Activated T-helper 1 cell treated with anti-CD3 and anti-CD28 coated beads, Interleukin-12 subunit alpha, Interleukin-12 subunit beta, Interleukin-2, Interleukin-4 antibody, amounts not matched to agents 30 ng/mL and 10 ng/mL and 1 ng/mL, durations not matched to agents 14 hours and 24 hours and 36 hours (primary cell): ENCODE measurements around the gene MRNIP. TPM values are rescaled to one million over a fixed set of nuclear protein-coding genes. Genes with fewer than 3 reads are reported as not detected.
A peak's percentile ranks its signal among the peaks of the same experiment; 100 is the strongest.

Experiments used
- DNase-seq: peaks from one replicate; pipeline ENCODE4 v3.0.0; 2021; ENCODE audit warnings: low spot score
- H3K27ac Mint-ChIP-seq: one replicate; pipeline ENCODE4 v1.8.0; 2021; ENCODE audit warnings: mild to moderate bottlenecking, mixed read lengths
- H3K27me3 Mint-ChIP-seq: one replicate; pipeline ENCODE4 v1.8.0; 2022; ENCODE audit warnings: mild to moderate bottlenecking, moderate library complexity, mixed read lengths; ENCODE audit not compliant: insufficient read depth
- H3K36me3 Mint-ChIP-seq: one replicate; pipeline ENCODE4 v1.8.0; 2021; ENCODE audit warnings: low read depth, mixed read lengths
- H3K4me1 Mint-ChIP-seq: one replicate; pipeline ENCODE4 v1.8.0; 2021; ENCODE audit warnings: low read depth, mixed read lengths
- H3K4me3 Mint-ChIP-seq: one replicate; pipeline ENCODE4 v1.8.0; 2021; ENCODE audit warnings: mild to moderate bottlenecking, moderate library complexity, mixed read lengths
- H3K9me3 Mint-ChIP-seq: one replicate; pipeline ENCODE4 v1.8.0; 2021; ENCODE audit warnings: mixed read lengths
- intact Hi-C: fragments of 100-400 bp; cut with micrococcal nuclease; formaldehyde crosslinking; loops from one replicate; pipeline ENCODE4 v1.15.1; 2024
- total RNA-seq: library from RNA; stranded (reverse); gene quantifications from 2 replicates; pipeline ENCODE4 v1.2.3, GENCODE V29; 2022

Gene MRNIP
- total RNA-seq, 1 donor from 2014 or later = 24.6 TPM

DNA sequence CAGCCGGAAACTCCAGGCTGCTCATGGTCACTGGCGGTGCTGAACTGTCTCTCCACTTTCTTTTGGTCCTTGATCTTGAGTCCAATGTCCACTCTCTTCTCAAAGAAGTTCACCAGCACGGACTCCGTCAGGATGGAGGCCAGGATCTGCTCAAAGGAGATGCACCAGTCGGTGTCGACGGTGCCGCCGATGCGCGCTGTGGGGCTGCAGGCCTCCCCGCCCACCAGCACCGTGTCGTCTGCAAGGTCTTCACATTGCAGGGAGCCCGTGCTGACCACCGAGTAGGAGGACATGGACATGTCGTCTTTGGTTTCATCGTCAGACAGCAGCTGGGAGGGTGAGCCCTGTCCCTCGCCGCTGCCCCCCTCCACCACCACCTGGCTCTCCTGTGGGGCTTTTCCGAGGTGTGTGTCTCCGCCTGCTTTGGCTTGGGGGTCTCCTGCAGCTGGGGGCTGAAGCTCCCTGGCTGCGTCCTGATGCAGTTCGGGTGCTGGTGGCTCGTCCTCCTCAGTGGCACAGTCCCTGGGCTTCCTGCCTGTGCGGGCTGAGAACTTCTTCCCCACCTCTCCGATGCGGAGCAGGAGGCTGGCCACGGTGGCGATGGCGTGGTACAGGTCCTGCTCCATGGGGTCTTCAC, 5.0 kb upstream of the MRNIP start:
- no peaks in the 10 kb centered on the region for H3K27me3 Mint-ChIP-seq
- no peak overlapping the region for H3K27ac Mint-ChIP-seq
- intact Hi-C loops = no loop called here
- H3K36me3 Mint-ChIP-seq = peaks cover 18% of the 10 kb centered on the region
- no peaks in the 10 kb centered on the region for H3K4me1 Mint-ChIP-seq
- DNase-seq = no peak
- no peak overlapping the region for H3K4me3 Mint-ChIP-seq
- H3K9me3 Mint-ChIP-seq = no peaks in the 10 kb centered on the region

DNA sequence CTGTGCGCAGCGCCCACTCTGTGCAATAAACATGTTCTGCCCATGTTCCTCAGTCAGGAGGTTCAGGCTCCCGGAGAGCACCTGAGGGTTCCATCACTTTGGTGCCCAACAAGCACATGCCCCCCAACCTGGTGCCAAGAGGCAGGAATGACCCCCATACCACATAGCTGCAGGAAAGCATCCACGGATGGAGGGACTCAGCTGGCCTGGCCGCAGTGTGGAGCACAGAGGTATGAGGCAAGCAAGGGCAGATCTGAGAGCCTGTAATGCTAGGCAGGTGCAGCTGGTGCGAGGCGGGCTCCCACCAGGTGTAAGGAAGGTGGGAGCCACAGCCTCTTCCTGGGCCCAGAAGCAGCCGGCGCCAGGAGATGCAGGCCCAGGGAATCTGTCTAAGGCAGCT, 4.3 kb upstream of the MRNIP start:
- peaks cover 4% of the 10 kb centered on the region for H3K4me1 Mint-ChIP-seq
- H3K27ac Mint-ChIP-seq = no peak overlapping the region
- intact Hi-C loops = no loop called here
- no peaks in the 10 kb centered on the region for H3K9me3 Mint-ChIP-seq
- no peak for DNase-seq
- H3K4me3 Mint-ChIP-seq = no peak overlapping the region
- no peaks in the 10 kb centered on the region for H3K27me3 Mint-ChIP-seq
- H3K36me3 Mint-ChIP-seq = peaks cover 18% of the 10 kb centered on the region

DNA sequence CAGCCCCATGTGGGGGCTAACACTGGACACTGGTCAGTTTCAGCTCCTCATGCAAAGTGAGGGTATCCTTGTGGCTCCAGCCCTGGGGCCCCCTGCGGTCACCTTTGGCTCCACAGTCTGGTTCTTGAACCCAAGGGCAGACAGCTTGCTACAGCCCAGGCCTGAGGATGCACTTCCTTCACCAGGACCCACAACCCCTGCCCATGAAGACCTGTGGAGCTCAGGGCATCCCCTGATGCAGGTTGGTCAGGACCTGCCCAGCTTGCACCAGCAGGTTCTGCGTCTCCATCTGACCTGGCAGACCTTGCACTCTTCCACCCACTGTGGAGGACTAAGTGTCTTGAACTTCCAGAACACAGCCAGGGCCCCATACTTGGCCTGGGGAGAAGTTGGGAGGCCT, 3.7 kb upstream of the MRNIP start:
- Mint-ChIP-seq H3K4me1 (peaks cover 9% of the 10 kb centered on the region), H3K27me3 (no peaks in the 10 kb centered on the region)
- intact Hi-C loops = no loop called here

DNA sequence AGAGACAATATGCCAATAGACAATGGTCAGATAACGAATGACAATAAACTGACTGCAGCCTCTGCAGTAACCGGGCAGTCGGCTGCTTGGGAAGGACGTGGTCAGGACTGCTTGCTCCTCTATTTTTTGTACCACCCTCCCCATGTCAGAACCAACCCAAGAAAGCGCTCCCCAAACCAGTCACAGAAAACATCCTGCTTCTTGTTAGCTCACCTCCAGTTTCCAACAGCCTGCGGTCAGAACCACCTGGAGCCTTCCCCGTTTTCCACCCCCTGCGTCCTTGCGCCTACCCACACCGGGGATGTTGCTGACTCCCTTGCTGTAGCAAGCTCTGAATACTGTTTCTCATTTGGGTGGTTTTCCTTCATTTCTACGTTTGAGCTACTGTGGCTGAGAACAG, 1.7 kb upstream of the MRNIP start:
- Mint-ChIP-seq H3K27ac (no peak overlapping the region), H3K27me3 (no peaks in the 10 kb centered on the region), H3K4me1 (peaks cover 9% of the 10 kb centered on the region), H3K36me3 (peaks cover 16% of the 10 kb centered on the region), H3K9me3 (no peaks in the 10 kb centered on the region), H3K4me3 (peak overlapping the region; percentile 74)
- intact Hi-C loops = no loop called here
- no peak for DNase-seq

More for the DNA sequence above, 3.7 kb upstream of the MRNIP start:
- H3K9me3 Mint-ChIP-seq = no peaks in the 10 kb centered on the region
- H3K36me3 Mint-ChIP-seq = peaks cover 18% of the 10 kb centered on the region
- no peak overlapping the region for H3K27ac Mint-ChIP-seq
- H3K4me3 Mint-ChIP-seq = no peak overlapping the region
- no peak for DNase-seq

DNA sequence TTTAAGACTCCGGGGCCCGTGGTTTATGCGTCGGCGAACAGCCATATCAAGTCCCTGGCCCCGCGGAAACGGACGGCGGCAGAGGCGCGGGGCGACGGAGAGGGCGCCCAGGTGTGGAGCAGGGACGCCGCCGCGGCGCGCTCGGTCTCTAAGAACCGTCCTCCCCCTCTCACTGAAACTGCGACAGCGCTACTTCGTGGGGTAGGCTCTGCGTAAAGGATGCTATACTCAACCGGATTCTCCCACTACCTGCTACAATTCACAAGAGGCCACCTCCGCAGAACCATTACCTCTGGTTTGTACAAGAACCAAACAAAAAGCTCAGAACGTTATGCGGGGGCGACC, 404 bp downstream of the MRNIP start:
- peak overlapping the region; percentile 92 for H3K27ac Mint-ChIP-seq
- peaks cover 8% of the 10 kb centered on the region for H3K36me3 Mint-ChIP-seq
- no peaks in the 10 kb centered on the region for H3K27me3 Mint-ChIP-seq
- peak overlapping the region; percentile 96 for H3K4me3 Mint-ChIP-seq
- intact Hi-C loops = loop anchor here (1.0 to 2.0 kb wide), 14 partner anchors 22 to 1231 kb away; partner anchors contain the start of genes CANX, CLK4, CNOT6 and HNRNPH1
- H3K4me1 Mint-ChIP-seq = peaks cover 9% of the 10 kb centered on the region
- H3K9me3 Mint-ChIP-seq = no peaks in the 10 kb centered on the region
- DNase-seq = peak; percentile 39

DNA sequence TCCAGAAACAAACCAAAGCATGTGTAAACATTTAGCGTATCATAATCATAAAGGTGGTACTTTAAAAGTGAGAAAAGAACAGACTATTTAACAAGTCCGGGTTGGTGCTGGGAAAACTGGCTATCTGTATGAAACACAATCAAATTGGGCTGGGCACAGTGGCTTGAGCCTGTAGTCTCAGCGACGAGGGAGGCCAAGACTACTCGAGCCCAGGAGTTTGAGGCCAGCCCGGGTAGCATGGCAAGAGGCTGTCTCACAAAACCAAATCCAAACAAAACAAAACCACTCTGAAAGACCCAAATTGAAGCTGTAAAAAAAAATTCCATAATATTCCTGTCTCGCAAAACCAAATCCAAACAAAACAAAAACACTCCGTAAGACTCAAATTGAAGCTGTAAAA, 4.3 kb downstream of the MRNIP start:
- Mint-ChIP-seq H3K27me3 (no peaks in the 10 kb centered on the region), H3K9me3 (no peaks in the 10 kb centered on the region), H3K4me3 (no peak overlapping the region), H3K4me1 (peaks cover 9% of the 10 kb centered on the region), H3K36me3 (peaks cover 10% of the 10 kb centered on the region), H3K27ac (no peak overlapping the region)
- intact Hi-C loops = no loop called here
- no peak for DNase-seq

DNA sequence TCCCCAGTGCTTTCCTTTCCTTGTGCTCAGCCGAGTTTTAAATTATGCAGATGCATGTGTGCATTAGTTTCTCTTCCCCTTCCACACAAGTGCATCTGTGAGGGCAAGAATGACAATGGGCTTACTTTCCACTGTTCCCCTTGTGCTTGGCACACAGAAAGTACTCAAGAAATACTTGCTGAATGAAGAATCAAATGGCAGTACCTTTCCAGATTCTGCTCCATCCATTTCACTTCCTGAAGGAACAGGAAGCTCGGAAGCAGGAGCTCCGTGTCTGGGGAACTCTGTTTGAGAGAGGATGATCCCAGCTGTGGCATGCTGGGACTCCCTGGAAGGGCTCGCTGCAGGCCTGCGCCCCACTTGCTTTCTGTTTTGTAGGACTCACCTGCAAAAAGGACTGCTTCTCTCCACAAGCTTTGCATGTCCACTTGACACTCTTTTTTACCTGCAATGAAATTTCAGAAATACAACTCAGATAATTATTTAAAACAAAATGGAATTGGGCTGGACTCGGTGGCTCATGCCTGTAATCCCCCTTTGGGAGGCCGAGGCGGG, 5.5 kb downstream of the MRNIP start:
- Mint-ChIP-seq H3K36me3 (peaks cover 11% of the 10 kb centered on the region), H3K27ac (no peak overlapping the region), H3K27me3 (no peaks in the 10 kb centered on the region), H3K4me3 (no peak overlapping the region), H3K9me3 (no peaks in the 10 kb centered on the region), H3K4me1 (peaks cover 7% of the 10 kb centered on the region)
- DNase-seq = no peak
- intact Hi-C loops = no loop called here

DNA sequence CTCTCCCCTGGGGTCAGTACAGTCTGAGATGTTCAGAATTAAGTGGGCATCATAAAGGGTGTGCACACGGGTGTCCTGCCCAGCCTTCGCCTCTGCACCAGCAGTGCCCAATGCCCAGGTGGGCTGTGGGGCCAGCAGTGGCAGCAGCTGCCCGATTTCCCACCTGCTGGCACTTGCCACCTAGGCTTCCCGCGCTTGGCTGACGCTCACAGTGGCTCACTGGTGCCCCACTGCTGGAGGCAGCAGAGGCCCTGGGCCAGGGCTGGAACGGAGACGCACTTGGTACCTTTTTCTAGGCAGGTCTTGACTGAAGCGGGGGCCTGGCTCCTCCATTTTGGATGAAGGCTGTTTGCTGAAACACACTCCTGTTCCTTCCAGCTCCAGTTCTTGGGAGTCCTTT, 17.0 kb downstream of the MRNIP start:
- no peaks in the 10 kb centered on the region for H3K27me3 Mint-ChIP-seq
- H3K4me1 Mint-ChIP-seq = peaks cover 7% of the 10 kb centered on the region
- H3K4me3 Mint-ChIP-seq = no peak overlapping the region
- no peak for DNase-seq
- intact Hi-C loops = no loop called here
- peaks cover 5% of the 10 kb centered on the region for H3K9me3 Mint-ChIP-seq
- H3K36me3 Mint-ChIP-seq = peaks cover 15% of the 10 kb centered on the region
- H3K27ac Mint-ChIP-seq = no peak overlapping the region

DNA sequence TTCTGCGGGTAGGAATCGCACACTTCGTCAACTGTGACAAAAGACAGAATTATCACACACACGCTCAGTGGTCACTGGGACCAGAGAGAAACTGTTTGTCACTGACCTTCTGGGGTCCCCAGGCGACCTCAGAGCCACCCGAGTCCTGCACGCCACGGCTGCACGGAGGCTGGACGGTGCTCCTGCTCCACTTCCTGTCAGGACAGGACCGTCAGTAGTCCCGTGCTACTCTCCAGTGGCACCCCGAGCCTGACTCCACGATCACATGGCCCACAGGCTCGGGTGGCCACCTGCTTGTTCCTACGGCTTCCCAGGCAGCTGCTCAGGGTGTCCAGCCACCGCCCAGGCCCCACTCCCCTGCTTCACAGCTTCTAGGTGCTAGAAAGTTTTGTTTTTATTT, 17.9 kb downstream of the MRNIP start:
- Mint-ChIP-seq H3K27ac (peak overlapping the region; percentile 63), H3K4me3 (no peak overlapping the region), H3K36me3 (peaks cover 21% of the 10 kb centered on the region), H3K27me3 (no peaks in the 10 kb centered on the region), H3K4me1 (peaks cover 16% of the 10 kb centered on the region), H3K9me3 (peaks cover 5% of the 10 kb centered on the region)
- intact Hi-C loops = no loop called here
- no peak for DNase-seq

DNA sequence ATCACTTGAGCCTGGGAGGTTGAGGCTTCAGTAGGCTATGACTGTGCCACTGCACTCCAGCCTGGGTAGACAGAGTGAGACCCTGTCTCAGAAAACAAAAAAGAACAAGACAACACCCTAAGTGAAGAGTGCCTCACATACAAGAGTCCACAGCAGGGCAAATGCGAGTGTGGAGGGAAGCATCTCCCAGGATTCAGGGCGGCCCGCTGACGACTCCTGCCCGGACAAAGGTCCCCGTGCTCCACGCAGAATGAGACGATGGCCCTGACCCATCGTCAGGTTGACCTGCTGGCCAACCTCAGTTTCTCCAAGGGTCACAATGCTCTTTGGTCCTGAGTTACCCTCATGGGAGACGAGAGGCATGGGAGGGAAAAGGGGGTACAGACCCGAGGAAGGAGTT, 18.3 kb downstream of the MRNIP start:
- Mint-ChIP-seq H3K4me3 (no peak overlapping the region), H3K36me3 (peaks cover 21% of the 10 kb centered on the region), H3K27ac (peak overlapping the region; percentile 63), H3K9me3 (peaks cover 5% of the 10 kb centered on the region), H3K4me1 (peaks cover 16% of the 10 kb centered on the region), H3K27me3 (no peaks in the 10 kb centered on the region)
- intact Hi-C loops = no loop called here
- DNase-seq = no peak

DNA sequence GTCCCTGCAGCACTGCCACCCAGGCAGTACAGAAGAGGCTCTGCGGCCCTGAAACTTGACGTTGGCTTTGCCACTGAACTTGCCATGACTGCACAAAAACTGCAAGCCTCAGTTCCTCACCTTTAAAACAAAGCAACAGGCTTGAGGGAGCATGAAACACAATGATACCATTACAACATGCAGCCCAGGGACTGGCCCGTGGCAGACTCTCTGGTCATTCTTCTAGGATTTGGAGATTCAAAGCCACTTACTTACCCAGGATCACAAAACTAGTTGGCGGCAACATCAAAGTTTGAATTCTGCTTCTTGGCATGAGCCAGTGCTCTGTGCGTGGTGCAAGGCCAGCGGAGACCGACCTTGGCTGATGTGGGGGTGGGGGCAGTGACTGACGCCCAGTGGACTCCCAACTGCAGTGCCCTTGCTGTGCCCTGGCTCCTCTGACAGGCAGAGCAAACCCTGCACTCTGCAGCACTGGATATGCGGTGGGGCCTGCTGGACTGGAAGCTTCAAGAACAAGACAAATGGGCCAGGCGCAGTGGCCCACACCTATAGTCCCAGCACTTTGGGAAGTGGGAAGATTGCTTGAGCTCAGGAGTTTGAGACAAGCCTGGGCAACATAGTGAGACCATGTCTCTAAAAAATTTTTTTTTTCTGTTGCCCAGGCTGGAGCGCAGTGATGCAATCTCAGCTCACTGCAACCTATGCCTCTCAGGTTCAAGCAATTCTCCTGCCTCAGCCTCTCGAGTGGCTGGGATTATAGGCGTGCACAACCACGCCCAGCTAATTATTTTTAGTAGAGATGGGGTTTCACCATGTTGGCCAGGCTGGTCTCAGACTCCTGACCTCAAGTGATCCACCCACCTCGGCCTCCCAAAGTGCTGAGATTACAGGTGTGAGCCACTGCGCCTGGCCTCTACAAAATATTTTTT, 19.0 kb downstream of the MRNIP start:
- intact Hi-C loops = no loop called here
- Mint-ChIP-seq H3K36me3 (peaks cover 18% of the 10 kb centered on the region), H3K9me3 (no peaks in the 10 kb centered on the region), H3K27me3 (no peaks in the 10 kb centered on the region), H3K4me1 (peaks cover 16% of the 10 kb centered on the region), H3K27ac (no peak overlapping the region), H3K4me3 (no peak overlapping the region)
- DNase-seq = no peak

DNA sequence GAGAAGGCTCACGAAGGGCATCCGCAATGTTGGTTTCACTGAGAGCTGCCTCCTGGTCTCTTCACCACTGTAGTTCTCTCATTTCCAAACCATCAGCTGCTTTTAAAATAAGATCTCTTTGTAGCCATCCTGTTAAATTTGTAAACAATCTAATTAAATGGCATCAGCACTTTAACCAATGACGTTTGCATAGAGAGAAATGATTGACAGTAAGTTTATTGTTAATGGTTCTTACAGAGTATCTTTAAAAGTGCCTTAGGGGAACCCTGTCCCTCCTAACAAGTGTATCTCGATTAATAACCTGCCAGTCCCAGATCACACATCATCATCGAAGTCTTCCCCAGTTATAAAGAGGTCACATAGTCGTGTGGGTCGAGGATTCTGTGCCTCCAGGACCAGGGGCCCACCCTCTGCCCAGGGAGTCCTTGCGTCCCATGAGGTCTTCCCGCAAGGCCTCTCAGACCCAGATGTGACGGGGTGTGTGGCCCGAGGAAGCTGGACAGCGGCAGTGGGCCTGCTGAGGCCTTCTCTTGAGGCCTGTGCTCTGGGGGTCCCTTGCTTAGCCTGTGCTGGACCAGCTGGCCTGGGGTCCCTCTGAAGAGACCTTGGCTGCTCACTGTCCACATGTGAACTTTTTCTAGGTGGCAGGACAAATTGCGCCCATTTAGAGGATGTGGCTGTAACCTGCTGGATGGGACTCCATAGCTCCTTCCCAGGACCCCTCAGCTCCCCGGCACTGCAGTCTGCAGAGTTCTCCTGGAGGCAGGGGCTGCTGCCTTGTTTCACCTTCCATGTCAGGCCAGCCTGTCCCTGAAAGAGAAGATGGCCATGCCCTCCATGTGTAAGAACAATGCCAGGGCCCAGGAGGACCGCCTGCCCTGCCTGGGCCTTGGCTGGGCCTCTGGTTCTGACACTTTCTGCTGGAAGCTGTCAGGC, 21.3 kb downstream of the MRNIP start:
- DNase-seq = no peak
- H3K4me3 Mint-ChIP-seq = peak overlapping the region; percentile 48
- H3K27me3 Mint-ChIP-seq = no peaks in the 10 kb centered on the region
- H3K36me3 Mint-ChIP-seq = peaks cover 32% of the 10 kb centered on the region
- H3K9me3 Mint-ChIP-seq = no peaks in the 10 kb centered on the region
- intact Hi-C loops = no loop called here
- H3K27ac Mint-ChIP-seq = peak overlapping the region; percentile 77
- peaks cover 16% of the 10 kb centered on the region for H3K4me1 Mint-ChIP-seq
